Measurements from ENCODE around the gene NUBPL.
"Not testable (repeated sequence)": the region's sequence is repeated elsewhere in the genome, so short reads cannot be mapped to it uniquely, and the experiment has no call there.

Gene NUBPL

DNA sequence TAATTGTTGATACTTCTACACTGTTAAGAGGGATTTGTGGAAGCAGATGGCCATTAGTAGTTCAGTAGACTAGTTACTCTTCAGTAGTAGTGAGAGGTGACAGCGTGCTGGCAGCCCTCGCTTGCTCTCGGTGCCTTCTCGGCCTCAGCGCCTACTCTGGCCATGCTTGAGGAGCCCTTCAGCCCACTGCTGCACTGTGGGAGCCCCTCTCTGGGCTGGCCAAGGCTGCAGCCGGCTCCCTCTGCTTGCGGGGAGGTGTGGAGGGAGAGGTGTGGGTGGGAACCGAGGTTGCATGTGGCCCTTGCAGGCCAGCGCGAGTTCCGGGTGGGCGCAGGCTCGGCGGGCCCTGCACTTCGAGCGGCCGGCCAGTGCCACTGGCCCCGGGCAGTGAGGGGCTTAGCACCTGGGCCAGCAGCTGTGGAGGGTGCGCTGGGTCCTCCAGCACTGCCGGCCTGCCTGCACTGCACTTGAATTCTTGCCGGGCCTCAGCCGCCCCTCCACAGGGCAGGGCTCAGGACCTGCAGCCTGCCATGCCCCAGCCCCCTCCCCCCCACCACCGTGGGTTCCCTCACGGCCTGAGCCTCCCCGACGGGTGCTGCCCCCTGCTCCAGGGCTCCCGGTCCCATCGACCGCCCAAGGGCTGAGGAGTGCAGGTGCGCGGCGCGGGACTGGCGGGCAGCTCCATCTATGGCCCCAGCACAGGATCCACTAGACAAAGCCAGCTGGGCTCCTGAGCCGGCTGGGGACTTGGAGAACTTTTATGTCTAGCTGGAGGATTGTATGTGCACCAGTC lies 139.3 kb downstream of the NUBPL start:
- ATAC-seq (replicated peaks) (no peak), DNase-seq (no peak)
- Mint-ChIP-seq H3K4me1 (ENCODE audit: low read depth in 2 of 2) (no peaks in the 10 kb centered on the region), H3K4me3 (no peak overlapping the region), H3K9me3 (peaks cover 0 to 5% of the 10 kb centered on the region in 2 donors), H3K36me3 (ENCODE audit: insufficient read depth) (peaks cover 4% of the 10 kb centered on the region), H3K27ac (no peak overlapping the region), H3K27me3 (no peaks in the 10 kb centered on the region)

- Mint-ChIP-seq H3K4me3 (no peak overlapping the region), H3K9me3 (peaks cover 0 to 5% of the 10 kb centered on the region in 2 donors), H3K27me3 (no peaks in the 10 kb centered on the region), H3K36me3 (ENCODE audit: insufficient read depth) (peaks cover 4% of the 10 kb centered on the region), H3K4me1 (ENCODE audit: low read depth in 2 of 2) (no peaks in the 10 kb centered on the region), H3K27ac (no peak overlapping the region)
- DNase-seq (no peak), ATAC-seq (replicated peaks) (no peak)
These were observed 140.9 kb downstream of the NUBPL start for GRCh38 chr14:31702130-31702529.

DNA sequence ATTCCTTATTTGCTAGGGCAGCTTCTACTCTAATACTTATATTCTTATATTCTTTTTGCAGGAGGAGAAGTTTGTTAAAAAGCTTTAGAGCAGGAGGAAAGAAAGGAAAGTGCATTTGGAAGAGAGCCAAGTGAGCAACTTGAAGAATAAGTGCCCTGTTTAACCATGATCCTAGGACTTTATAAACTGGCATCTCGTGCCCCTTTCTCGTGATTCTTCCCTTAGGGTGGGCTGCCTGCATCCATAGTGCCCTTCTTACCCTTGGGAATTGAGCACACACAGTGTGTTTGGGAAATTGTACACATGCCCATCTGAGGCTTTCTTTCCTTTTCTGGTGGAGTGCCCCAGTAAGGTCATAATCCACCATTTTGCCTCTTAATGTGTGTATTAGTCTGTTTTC lies 141.9 kb downstream of the NUBPL start:
- no peaks in the 10 kb centered on the region for H3K27me3 Mint-ChIP-seq
- no peak for ATAC-seq (replicated peaks)
- no peaks in the 10 kb centered on the region for H3K4me1 Mint-ChIP-seq (ENCODE audit: low read depth in 2 of 2)
- peaks cover 0 to 7% of the 10 kb centered on the region in 2 donors for H3K9me3 Mint-ChIP-seq
- no peak overlapping the region for H3K27ac Mint-ChIP-seq
- H3K36me3 Mint-ChIP-seq (ENCODE audit: insufficient read depth) = peaks cover 4% of the 10 kb centered on the region
- no peak for DNase-seq
- H3K4me3 Mint-ChIP-seq = no peak overlapping the region

GRCh38 chr14:31705731-31706130 lies 144.5 kb downstream of the NUBPL start:
- H3K27ac Mint-ChIP-seq = no peak overlapping the region
- H3K4me3 Mint-ChIP-seq = no peak overlapping the region
- DNase-seq (no peak), ATAC-seq (replicated peaks) (no peak)
- H3K27me3 Mint-ChIP-seq = no peaks in the 10 kb centered on the region
- peaks cover 4% of the 10 kb centered on the region for H3K36me3 Mint-ChIP-seq (ENCODE audit: insufficient read depth)
- H3K9me3 Mint-ChIP-seq = peaks cover 3 to 7% of the 10 kb centered on the region in 2 donors
- no peaks in the 10 kb centered on the region for H3K4me1 Mint-ChIP-seq (ENCODE audit: low read depth in 2 of 2)

- not testable (repeated sequence) for H3K36me3 Mint-ChIP-seq (ENCODE audit: insufficient read depth); H3K9me3 Mint-ChIP-seq; H3K27me3 Mint-ChIP-seq; ATAC-seq (replicated peaks); H3K4me1 Mint-ChIP-seq (ENCODE audit: low read depth in 2 of 2); H3K27ac Mint-ChIP-seq; DNase-seq; H3K4me3 Mint-ChIP-seq
These were observed 147.5 kb downstream of the NUBPL start for GRCh38 chr14:31708661-31709060.

DNA sequence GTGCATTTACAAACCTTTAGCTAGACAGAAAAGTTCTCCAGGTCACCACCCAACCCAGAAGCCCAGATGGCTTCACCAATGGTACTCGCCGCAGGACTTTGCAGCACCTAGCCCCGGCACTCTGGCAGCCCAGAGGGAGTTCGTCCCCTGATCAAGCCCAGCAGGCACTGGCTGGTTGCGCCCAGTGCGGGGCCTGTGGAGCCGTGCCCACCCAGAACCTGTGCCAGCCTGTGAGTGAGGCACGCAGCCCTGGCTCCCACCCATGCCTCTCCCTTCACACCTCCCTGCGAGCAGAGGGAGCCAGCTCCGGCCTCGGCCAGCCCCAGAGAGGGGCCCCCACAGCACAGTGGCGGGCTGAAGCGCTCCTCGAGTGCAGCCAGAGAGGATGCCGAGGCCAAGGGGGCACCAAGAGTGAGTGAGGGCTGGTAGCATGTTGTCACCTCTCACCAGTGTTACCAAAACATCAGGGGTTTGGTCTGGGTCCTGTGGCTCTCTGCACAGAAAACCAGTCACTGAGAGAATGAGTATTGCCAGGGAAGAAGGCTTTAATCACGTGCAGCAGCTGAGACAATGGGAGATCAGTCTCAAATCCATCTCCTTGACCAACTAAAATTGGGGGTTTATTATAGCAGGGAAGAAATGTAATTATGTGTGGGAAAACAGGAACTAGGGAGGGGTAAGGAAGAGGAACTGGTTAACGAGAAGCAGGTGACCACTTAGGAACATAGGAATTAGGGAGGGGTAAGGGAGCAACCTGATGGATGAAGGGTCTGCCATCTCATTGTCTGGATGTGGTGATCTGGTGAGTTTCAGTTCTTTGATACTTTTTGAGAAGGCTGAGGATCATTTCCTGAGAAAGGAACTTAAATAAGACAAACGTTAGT lies 151.3 kb downstream of the NUBPL start:
- Mint-ChIP-seq H3K36me3 (ENCODE audit: insufficient read depth) (no peaks in the 10 kb centered on the region), H3K27me3 (no peaks in the 10 kb centered on the region), H3K4me1 (ENCODE audit: low read depth in 2 of 2) (no peaks in the 10 kb centered on the region), H3K9me3 (peaks cover 2 to 8% of the 10 kb centered on the region in 2 donors), H3K27ac (no peak overlapping the region), H3K4me3 (no peak overlapping the region)
- no peak for DNase-seq
- no peak for ATAC-seq (replicated peaks)

GRCh38 chr14:31716208-31716607 lies 155.0 kb downstream of the NUBPL start:
- ATAC-seq (replicated peaks) = no peak

GRCh38 chr14:31717294-31718085 lies 156.3 kb downstream of the NUBPL start:
- Mint-ChIP-seq H3K4me3 (no peak overlapping the region), H3K27me3 (no peaks in the 10 kb centered on the region), H3K27ac (no peak overlapping the region), H3K4me1 (ENCODE audit: low read depth in 2 of 2) (peaks cover 0 to 4% of the 10 kb centered on the region in 2 donors), H3K36me3 (ENCODE audit: insufficient read depth) (no peaks in the 10 kb centered on the region), H3K9me3 (no peaks in the 10 kb centered on the region)
- DNase-seq (no peak), ATAC-seq (replicated peaks) (no peak)

More at GRCh38 chr14:31716208-31716607, 155.0 kb downstream of the NUBPL start:
- H3K27ac Mint-ChIP-seq = no peak overlapping the region
- H3K27me3 Mint-ChIP-seq = no peaks in the 10 kb centered on the region
- peaks cover 0 to 2% of the 10 kb centered on the region in 2 donors for H3K9me3 Mint-ChIP-seq
- no peaks in the 10 kb centered on the region for H3K4me1 Mint-ChIP-seq (ENCODE audit: low read depth in 2 of 2)
- no peak for DNase-seq
- no peaks in the 10 kb centered on the region for H3K36me3 Mint-ChIP-seq (ENCODE audit: insufficient read depth)
- H3K4me3 Mint-ChIP-seq = no peak overlapping the region

DNA sequence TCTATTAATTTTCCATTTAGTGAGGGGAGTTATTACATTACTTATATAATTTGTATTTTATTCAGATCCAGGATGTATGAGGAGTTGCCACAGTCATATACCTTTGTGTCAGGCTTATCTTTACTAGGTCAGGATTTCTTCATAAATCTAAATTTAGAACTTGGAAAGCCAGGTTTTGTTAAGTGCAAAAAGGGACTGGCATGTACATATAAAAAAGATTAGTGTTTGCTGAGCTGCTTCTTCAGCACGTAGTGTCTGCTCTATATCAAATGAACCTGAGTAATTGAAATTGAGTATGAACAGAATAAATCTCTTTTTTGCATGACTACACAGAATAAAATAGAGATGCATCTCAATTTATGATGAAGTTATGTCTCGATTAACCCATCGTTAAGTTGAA lies 157.4 kb downstream of the NUBPL start:
- H3K27ac Mint-ChIP-seq = no peak overlapping the region
- H3K4me1 Mint-ChIP-seq (ENCODE audit: low read depth in 2 of 2) = peaks cover 0 to 9% of the 10 kb centered on the region in 2 donors
- no peaks in the 10 kb centered on the region for H3K36me3 Mint-ChIP-seq (ENCODE audit: insufficient read depth)
- H3K27me3 Mint-ChIP-seq = no peaks in the 10 kb centered on the region
- no peak overlapping the region for H3K4me3 Mint-ChIP-seq
- DNase-seq (no peak), ATAC-seq (replicated peaks) (no peak)
- H3K9me3 Mint-ChIP-seq = no peaks in the 10 kb centered on the region

DNA sequence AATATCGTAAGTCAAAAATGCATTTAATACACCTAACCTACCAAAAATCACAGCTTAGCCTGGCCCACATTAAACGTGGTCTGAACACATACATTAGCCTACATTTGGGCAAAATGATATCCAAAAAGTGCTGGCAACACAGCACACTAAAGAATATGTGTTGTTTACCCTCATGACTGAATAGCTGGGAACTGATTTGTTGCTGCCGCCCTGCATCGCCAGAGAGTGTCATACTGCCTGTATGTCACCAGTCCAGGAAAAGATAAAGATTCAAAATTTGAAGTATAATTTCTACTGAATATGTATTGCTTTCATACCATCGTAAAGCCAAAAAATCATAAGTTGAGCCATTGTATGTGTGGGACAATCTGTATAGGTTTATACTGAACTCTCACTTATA lies 157.8 kb downstream of the NUBPL start:
- no peaks in the 10 kb centered on the region for H3K27me3 Mint-ChIP-seq
- DNase-seq (no peak), ATAC-seq (replicated peaks) (no peak)
- no peak overlapping the region for H3K27ac Mint-ChIP-seq
- H3K9me3 Mint-ChIP-seq = no peaks in the 10 kb centered on the region
- no peak overlapping the region for H3K4me3 Mint-ChIP-seq
- H3K36me3 Mint-ChIP-seq (ENCODE audit: insufficient read depth) = no peaks in the 10 kb centered on the region
- peaks cover 0 to 9% of the 10 kb centered on the region in 2 donors for H3K4me1 Mint-ChIP-seq (ENCODE audit: low read depth in 2 of 2)

DNA sequence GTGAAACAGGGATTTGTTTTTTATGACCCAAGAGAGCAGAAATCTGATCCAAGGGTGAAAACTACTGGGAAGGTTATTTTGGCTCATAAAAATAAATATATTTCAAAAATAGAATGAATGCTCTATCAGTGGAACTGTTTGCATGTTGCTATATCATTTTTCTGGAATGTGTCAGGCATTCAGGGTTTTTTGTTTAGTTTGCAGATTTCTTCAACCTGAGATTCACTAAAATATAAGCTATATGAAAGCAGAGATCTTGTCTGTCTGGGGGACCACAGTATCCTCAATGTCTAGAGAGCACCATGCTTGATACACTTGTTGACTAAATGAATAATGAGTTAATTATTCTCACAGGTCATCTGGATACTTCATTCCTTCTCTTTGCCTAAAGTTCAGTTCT lies 165.1 kb downstream of the NUBPL start:
- ATAC-seq (replicated peaks) (no peak), DNase-seq (no peak)
- Mint-ChIP-seq H3K27ac (no peak overlapping the region), H3K4me1 (ENCODE audit: low read depth in 2 of 2) (peaks cover 0 to 9% of the 10 kb centered on the region in 2 donors), H3K36me3 (ENCODE audit: insufficient read depth) (peaks cover 4% of the 10 kb centered on the region), H3K4me3 (no peak overlapping the region), H3K9me3 (peaks cover 0 to 10% of the 10 kb centered on the region in 2 donors), H3K27me3 (no peaks in the 10 kb centered on the region)

DNA sequence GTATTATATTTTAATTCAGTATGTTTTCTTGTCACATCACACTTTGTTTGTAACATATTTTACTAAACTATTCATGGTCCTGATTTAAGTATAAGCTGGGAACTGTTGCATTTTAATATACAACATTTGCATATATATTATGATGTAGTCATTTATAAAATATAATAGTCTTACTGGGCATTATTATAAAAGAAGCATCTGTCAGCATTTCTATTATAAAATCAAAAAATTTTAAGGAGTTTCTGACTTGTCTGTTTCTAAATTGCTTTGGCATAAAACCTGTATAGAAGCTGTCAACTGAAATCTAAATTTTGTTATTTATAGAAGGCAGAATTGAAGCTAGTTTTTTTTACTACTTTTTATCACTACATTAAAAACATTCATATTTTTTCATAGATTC lies 166.6 kb downstream of the NUBPL start:
- Mint-ChIP-seq H3K27ac (no peak overlapping the region), H3K9me3 (peaks cover 0 to 11% of the 10 kb centered on the region in 2 donors), H3K4me3 (no peak overlapping the region)

DNA sequence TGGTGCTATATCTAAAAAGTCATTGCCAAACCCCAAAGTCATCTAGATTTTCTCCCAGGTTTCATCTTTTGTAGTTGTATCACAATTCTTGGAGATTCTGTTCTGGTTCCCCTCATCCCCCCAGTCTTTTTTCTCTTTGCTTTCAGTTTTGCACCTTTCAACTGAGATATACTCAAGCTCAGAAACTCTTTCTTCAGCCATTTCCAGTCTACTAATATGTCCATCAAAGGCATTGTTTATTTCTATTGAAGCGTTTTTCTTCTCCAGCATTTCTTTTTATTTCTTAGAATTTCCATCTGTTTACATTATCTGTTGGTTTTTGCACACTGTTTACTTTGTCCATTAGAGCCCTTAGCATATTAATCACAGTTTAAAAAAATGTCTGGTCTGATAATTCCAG lies 179.5 kb downstream of the NUBPL start:
- Mint-ChIP-seq H3K27ac (no peak overlapping the region), H3K4me1 (ENCODE audit: low read depth in 2 of 2) (no peaks in the 10 kb centered on the region), H3K4me3 (no peak overlapping the region), H3K36me3 (ENCODE audit: insufficient read depth) (no peaks in the 10 kb centered on the region), H3K9me3 (no peaks in the 10 kb centered on the region), H3K27me3 (no peaks in the 10 kb centered on the region)
- no peak for DNase-seq
- ATAC-seq (replicated peaks) = no peak

More for the DNA sequence above, 166.6 kb downstream of the NUBPL start:
- ATAC-seq (replicated peaks) = no peak
- no peak for DNase-seq
- Mint-ChIP-seq H3K4me1 (ENCODE audit: low read depth in 2 of 2) (peaks cover 0 to 2% of the 10 kb centered on the region in 2 donors), H3K27me3 (no peaks in the 10 kb centered on the region), H3K36me3 (ENCODE audit: insufficient read depth) (peaks cover 4% of the 10 kb centered on the region)
